Brain microvascular endothelial cell (primary cell): ENCODE measurements around the gene ARFGAP1.

Experiments
- DNase-seq: peaks from one replicate; pipeline ENCODE4 v3.0.0-alpha.2; 2020
- H3K27ac ChIP-seq: fragments of 250-450 bp; sonication (Bioruptor Pico); 2 replicates; pipeline ENCODE4 v1.5.1; 2020; ENCODE audit warnings: mild to moderate bottlenecking, moderate library complexity
- H3K27me3 ChIP-seq: fragments of 250-450 bp; sonication (Bioruptor Pico); replicated peaks from 2 replicates; pipeline ENCODE4 v1.5.1; 2020; ENCODE audit warnings: mild to moderate bottlenecking
- H3K36me3 ChIP-seq: fragments of 250-450 bp; sonication (Bioruptor Pico); replicated peaks from 2 replicates; pipeline ENCODE4 v1.5.1; 2020; ENCODE audit warnings: mild to moderate bottlenecking
- H3K4me3 ChIP-seq: 2 replicates; pipeline ENCODE4 v1.5.1; 2011; ENCODE audit warnings: low read depth, mild to moderate bottlenecking, control low read depth, low read length, moderate library complexity
- in situ Hi-C: cut with HindIII; loops from 2 replicates; pipeline ENCODE4 v1.10.0; 2017; ENCODE audit warnings: low sequenced_read_pairs, low pct_ligation_motif_present
- TF ChIP-seq, protein P1 (sequence below): IDR thresholded peaks from 2 replicates; pipeline ENCODE4 v1.5.1; 2011; ENCODE audit warnings: low read depth, mild to moderate bottlenecking, moderate library complexity, low read length, control low read depth, inconsistent platforms; ENCODE audit errors: missing control alignments

Gene ARFGAP1

DNA sequence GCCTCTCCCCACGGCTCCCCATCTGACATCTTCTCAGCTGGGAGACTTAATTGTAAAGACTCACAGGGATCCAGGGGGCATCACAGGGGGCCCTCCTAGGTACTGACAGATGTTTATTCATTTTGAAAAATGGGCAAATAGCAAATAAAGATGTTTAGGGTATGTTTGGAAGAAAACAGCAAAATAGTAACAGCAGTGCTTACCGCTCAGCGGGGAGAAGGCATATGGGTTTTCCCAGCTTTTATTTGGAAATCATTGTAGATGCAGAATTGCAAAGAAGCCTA lies 39.6 kb upstream of the ARFGAP1 start:
- in situ Hi-C loops, result no loop called here
- H3K4me3 ChIP-seq, result no peak overlapping the region

DNA sequence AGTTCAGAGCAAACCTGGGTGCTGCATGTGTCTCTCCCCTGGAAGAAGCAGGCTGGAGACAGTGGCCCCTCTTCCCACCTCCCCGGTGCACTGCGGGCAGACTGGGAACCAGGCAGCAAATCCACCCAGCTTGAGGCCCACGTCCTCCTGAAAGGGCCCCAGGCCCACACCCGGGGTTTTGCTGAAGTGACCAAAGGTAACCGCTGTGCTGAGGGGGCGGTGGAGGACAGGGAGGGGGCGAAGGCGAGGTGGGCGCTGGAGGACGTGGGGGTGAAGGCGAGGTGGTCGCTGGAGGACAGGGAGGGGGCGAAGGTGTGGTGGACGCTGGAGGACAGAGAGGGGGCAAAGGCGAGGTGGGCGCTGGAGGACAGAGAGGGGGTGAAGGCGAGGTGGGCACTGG lies 38.7 kb upstream of the ARFGAP1 start:
- TF ChIP-seq, protein P1, sequence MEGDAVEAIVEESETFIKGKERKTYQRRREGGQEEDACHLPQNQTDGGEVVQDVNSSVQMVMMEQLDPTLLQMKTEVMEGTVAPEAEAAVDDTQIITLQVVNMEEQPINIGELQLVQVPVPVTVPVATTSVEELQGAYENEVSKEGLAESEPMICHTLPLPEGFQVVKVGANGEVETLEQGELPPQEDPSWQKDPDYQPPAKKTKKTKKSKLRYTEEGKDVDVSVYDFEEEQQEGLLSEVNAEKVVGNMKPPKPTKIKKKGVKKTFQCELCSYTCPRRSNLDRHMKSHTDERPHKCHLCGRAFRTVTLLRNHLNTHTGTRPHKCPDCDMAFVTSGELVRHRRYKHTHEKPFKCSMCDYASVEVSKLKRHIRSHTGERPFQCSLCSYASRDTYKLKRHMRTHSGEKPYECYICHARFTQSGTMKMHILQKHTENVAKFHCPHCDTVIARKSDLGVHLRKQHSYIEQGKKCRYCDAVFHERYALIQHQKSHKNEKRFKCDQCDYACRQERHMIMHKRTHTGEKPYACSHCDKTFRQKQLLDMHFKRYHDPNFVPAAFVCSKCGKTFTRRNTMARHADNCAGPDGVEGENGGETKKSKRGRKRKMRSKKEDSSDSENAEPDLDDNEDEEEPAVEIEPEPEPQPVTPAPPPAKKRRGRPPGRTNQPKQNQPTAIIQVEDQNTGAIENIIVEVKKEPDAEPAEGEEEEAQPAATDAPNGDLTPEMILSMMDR, result no peak
- in situ Hi-C loops, result no loop called here
- H3K36me3 ChIP-seq, result no peaks in the 10 kb centered on the region
- no peak overlapping the region for H3K27ac ChIP-seq
- DNase-seq, result no peak
- no peaks in the 10 kb centered on the region for H3K27me3 ChIP-seq
- H3K4me3 ChIP-seq, result no peak overlapping the region

More for the DNA sequence above, 39.6 kb upstream of the ARFGAP1 start:
- Histone ChIP-seq H3K27ac (peak overlapping the region; percentile 80), H3K36me3 (no peaks in the 10 kb centered on the region), H3K27me3 (no peaks in the 10 kb centered on the region)
- TF ChIP-seq, protein P1, result no peak
- DNase-seq, result no peak

DNA sequence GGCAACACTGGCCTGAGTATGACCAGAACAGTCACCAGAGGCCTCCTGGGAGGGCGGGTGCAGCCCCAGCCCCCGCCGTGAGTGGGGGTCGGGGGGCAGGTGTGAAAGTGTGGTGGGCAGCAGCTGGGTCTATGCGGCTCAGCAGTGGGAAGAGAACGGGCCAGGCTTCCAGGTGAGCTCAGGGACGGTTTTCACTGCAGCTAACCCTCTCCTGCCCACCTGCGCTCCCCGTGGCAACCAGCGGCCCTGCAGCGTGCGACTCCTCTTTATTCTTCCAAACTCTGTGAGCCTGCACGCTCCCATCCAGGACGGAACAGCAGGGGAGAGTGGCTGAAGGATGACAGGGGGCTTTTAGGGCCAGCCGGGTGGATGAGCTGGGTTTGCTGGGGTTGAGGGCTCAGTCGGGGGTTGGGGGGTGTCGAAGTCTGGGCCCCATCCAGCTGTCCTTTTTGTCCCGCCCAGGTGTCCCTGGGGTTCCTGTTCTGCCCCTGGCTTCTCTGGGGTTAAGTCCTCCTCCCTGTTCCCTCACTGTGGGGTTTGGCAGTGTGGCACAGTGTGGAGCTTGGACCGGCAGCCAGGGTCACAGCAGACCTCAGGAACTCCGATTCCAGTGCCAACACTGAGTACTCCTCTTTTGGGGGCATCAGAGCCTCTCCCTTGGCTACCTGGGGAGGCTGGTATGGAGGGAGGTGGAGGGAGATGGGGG lies 37.8 kb upstream of the ARFGAP1 start:
- H3K27ac ChIP-seq, result no peak overlapping the region
- no peaks in the 10 kb centered on the region for H3K36me3 ChIP-seq
- TF ChIP-seq, protein P1, result peak; percentile 59
- DNase-seq, result no peak
- H3K4me3 ChIP-seq, result no peak overlapping the region
- H3K27me3 ChIP-seq, result no peaks in the 10 kb centered on the region
- in situ Hi-C loops, result no loop called here

DNA sequence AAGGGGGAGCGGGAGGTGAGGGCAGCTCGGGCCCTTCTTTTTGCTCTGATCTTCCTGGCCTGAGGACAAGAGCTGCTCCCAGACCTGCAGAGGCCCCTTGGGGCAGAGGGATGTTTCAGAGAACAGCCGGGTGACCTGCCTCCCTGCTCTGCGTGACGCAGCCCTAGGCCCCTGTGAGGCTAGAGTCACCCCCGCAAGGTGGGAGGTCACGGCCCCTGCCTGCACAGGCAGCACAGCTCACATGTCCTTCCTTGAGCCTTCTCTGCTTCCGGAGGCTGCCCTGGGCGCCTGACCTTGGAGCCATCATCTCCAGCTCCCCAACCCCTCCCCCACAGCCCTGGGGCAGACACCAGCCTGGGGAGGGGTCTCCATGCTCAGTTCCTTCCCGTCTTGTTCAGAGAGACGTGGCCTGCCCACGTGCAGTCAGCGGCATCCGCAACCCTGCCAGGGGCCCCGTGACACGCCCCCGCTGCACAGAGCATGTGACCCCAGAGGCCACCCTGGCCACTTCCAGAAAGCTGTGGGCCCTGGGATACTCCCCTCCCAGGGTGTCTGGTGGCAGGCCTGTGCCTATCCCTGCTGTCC lies 37.1 kb upstream of the ARFGAP1 start, which contains the start of gene BIRC7:
Gene BIRC7, plus strand, starts transcription at position 507 of the 585 bp plus-strand sequence. CDS start 192 bp downstream, outside the sequence.
- no peaks in the 10 kb centered on the region for H3K36me3 ChIP-seq
- H3K27ac ChIP-seq, result no peak within 1 kb of the TSS
- no peak within 1 kb of the TSS for H3K4me3 ChIP-seq
- no peak for DNase-seq
- no peaks in the 10 kb centered on the region for H3K27me3 ChIP-seq
- in situ Hi-C loops, result no loop called here
- TF ChIP-seq, protein P1, result no peak

DNA sequence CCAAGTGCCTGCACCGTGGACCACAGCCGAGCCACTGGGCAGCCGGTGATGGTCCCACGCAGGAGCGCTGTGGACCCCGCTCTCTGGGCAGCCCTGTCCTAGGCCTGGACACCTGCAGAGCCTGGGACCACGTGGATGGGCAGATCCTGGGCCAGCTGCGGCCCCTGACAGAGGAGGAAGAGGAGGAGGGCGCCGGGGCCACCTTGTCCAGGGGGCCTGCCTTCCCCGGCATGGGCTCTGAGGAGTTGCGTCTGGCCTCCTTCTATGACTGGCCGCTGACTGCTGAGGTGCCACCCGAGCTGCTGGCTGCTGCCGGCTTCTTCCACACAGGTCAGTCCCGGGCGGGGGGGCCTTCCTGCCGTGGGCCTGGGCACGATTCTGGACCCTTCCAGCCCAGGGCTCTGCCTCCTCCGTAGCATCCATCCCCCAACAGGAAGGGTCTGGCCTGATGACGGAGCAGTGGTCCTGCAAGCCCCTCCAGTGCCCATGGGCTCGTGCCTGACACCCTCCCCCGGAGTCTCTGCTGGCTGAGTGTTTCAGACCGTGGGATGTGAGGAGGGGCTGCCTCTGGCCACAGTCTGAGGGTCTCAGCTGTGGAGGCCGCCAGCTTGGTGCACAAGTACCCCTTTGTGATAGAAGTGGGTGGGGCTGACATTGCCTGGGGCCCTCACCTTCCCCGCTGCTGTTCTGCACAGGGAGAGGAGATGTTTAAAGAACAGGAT lies 36.3 kb upstream of the ARFGAP1 start:
- no peaks in the 10 kb centered on the region for H3K36me3 ChIP-seq
- in situ Hi-C loops, result no loop called here
- TF ChIP-seq, protein P1, result no peak
- no peak overlapping the region for H3K4me3 ChIP-seq
- no peak for DNase-seq
- H3K27ac ChIP-seq, result no peak overlapping the region
- no peaks in the 10 kb centered on the region for H3K27me3 ChIP-seq
